Nephron progenitor cell (in vitro differentiated cells): ENCODE measurements around the gene TSPOAP1.

Experiments used
- DNase-seq: peaks from one replicate; pipeline ENCODE4 v3.0.0; 2021
- H3K27ac Mint-ChIP-seq: 2 replicates; pipeline ENCODE4 v1.8.0; 2021; ENCODE audit warnings: mild to moderate bottlenecking, moderate library complexity, mixed read lengths
- H3K27me3 Mint-ChIP-seq: 2 replicates; pipeline ENCODE4 v1.8.0; 2021; ENCODE audit warnings: mild to moderate bottlenecking, low read depth, mixed read lengths; ENCODE audit not compliant: poor library complexity
- H3K36me3 Mint-ChIP-seq: 2 replicates; pipeline ENCODE4 v1.8.0; 2021; ENCODE audit warnings: low read depth, mixed read lengths
- H3K4me1 Mint-ChIP-seq: 2 replicates; pipeline ENCODE4 v1.8.0; 2021; ENCODE audit warnings: mixed read lengths
- H3K4me3 Mint-ChIP-seq: 2 replicates; pipeline ENCODE4 v1.8.0; 2021; ENCODE audit warnings: mild to moderate bottlenecking, moderate library complexity, mixed read lengths
- H3K9me3 Mint-ChIP-seq: 2 replicates; pipeline ENCODE4 v1.8.0; 2021; ENCODE audit warnings: mild to moderate bottlenecking, moderate library complexity, mixed read lengths
- TF ChIP-seq, protein P1 (sequence below): fragments of 200-600 bp; sonication (generic); IDR thresholded peaks from 2 replicates; pipeline ENCODE4 v1.5.0; 2021; ENCODE audit warnings: antibody characterized with exemption

The TSPOAP1 gene

GRCh38 chr17:58375256-58375655 lies 46.7 kb upstream of the TSPOAP1 start:
- H3K36me3 Mint-ChIP-seq, result no peaks in the 10 kb centered on the region
- no peak for DNase-seq
- H3K9me3 Mint-ChIP-seq, result no peaks in the 10 kb centered on the region
- peak overlapping the region; percentile 6 for H3K27ac Mint-ChIP-seq
- H3K4me3 Mint-ChIP-seq, result no peak overlapping the region
- H3K4me1 Mint-ChIP-seq, result peaks cover 24% of the 10 kb centered on the region
- peaks cover 4% of the 10 kb centered on the region for H3K27me3 Mint-ChIP-seq
- TF ChIP-seq, protein P1, sequence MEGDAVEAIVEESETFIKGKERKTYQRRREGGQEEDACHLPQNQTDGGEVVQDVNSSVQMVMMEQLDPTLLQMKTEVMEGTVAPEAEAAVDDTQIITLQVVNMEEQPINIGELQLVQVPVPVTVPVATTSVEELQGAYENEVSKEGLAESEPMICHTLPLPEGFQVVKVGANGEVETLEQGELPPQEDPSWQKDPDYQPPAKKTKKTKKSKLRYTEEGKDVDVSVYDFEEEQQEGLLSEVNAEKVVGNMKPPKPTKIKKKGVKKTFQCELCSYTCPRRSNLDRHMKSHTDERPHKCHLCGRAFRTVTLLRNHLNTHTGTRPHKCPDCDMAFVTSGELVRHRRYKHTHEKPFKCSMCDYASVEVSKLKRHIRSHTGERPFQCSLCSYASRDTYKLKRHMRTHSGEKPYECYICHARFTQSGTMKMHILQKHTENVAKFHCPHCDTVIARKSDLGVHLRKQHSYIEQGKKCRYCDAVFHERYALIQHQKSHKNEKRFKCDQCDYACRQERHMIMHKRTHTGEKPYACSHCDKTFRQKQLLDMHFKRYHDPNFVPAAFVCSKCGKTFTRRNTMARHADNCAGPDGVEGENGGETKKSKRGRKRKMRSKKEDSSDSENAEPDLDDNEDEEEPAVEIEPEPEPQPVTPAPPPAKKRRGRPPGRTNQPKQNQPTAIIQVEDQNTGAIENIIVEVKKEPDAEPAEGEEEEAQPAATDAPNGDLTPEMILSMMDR, result no peak

DNA sequence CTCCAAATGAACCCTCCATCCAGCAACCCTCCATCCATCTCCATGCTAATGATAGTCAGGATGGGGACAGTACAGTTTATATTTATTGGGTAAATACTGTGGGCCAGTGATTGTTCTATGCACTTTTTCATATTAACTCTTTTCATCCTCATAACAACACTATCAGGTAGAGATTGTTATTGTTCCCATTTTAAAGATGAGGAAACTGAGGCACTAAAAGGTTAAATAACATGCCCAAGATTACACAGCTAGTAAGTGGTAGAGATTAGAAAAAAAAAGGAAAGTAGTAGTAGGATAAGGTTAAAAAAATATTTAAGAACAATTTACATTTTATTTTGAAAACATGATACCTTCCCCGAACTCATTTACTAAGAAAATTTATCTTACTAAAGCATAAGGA lies 45.3 kb upstream of the TSPOAP1 start:
- Mint-ChIP-seq H3K36me3 (no peaks in the 10 kb centered on the region), H3K27me3 (peaks cover 4% of the 10 kb centered on the region), H3K27ac (no peak overlapping the region), H3K4me3 (no peak overlapping the region), H3K4me1 (peaks cover 25% of the 10 kb centered on the region), H3K9me3 (no peaks in the 10 kb centered on the region)
- TF ChIP-seq, protein P1, result no peak
- no peak for DNase-seq

GRCh38 chr17:58373003-58373402 lies 44.4 kb upstream of the TSPOAP1 start:
- no peak for DNase-seq
- no peak overlapping the region for H3K4me3 Mint-ChIP-seq
- H3K4me1 Mint-ChIP-seq, result peaks cover 27% of the 10 kb centered on the region
- no peaks in the 10 kb centered on the region for H3K9me3 Mint-ChIP-seq
- no peaks in the 10 kb centered on the region for H3K36me3 Mint-ChIP-seq
- no peak overlapping the region for H3K27ac Mint-ChIP-seq
- peaks cover 4% of the 10 kb centered on the region for H3K27me3 Mint-ChIP-seq
- TF ChIP-seq, protein P1, result no peak

GRCh38 chr17:58371300-58371950 lies 42.8 kb upstream of the TSPOAP1 start:
- Mint-ChIP-seq H3K27ac (peak overlapping the region; percentile 25), H3K27me3 (peaks cover 4% of the 10 kb centered on the region), H3K36me3 (no peaks in the 10 kb centered on the region), H3K4me3 (no peak overlapping the region), H3K4me1 (peaks cover 18% of the 10 kb centered on the region), H3K9me3 (no peaks in the 10 kb centered on the region)
- DNase-seq, result no peak
- TF ChIP-seq, protein P1, result no peak

DNA sequence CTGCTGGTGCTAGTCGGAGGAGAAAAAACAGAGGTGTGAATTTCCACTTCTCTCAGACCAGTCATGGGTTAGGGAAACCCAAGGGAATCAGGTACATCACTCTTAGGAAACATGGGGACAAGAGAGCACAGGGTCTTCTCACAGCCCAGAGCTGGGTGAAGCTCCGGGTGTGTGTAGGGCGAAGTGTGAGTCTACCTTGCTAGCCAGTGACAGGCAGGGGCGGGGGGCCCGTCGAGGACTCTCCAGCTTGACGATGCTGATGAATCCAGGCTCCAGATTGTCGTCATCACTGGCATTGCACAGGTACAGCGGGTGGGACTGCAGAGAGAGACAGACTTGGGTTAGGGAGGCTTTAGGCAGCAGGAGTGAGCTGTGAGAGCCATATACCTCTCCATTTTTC lies 42.1 kb upstream of the TSPOAP1 start:
- H3K27ac Mint-ChIP-seq, result peak overlapping the region; percentile 25
- no peaks in the 10 kb centered on the region for H3K36me3 Mint-ChIP-seq
- DNase-seq, result no peak
- TF ChIP-seq, protein P1, result no peak
- peaks cover 22% of the 10 kb centered on the region for H3K4me1 Mint-ChIP-seq
- no peak overlapping the region for H3K4me3 Mint-ChIP-seq
- peaks cover 4% of the 10 kb centered on the region for H3K27me3 Mint-ChIP-seq
- H3K9me3 Mint-ChIP-seq, result no peaks in the 10 kb centered on the region

GRCh38 chr17:58370309-58370708 lies 41.7 kb upstream of the TSPOAP1 start:
- Mint-ChIP-seq H3K4me1 (peaks cover 23% of the 10 kb centered on the region), H3K4me3 (no peak overlapping the region), H3K27ac (peak overlapping the region; percentile 25), H3K9me3 (no peaks in the 10 kb centered on the region), H3K27me3 (peaks cover 4% of the 10 kb centered on the region), H3K36me3 (no peaks in the 10 kb centered on the region)
- TF ChIP-seq, protein P1, result no peak
- no peak for DNase-seq
